ENCODE data around the gene KRTAP15-1.

Gene KRTAP15-1

DNA sequence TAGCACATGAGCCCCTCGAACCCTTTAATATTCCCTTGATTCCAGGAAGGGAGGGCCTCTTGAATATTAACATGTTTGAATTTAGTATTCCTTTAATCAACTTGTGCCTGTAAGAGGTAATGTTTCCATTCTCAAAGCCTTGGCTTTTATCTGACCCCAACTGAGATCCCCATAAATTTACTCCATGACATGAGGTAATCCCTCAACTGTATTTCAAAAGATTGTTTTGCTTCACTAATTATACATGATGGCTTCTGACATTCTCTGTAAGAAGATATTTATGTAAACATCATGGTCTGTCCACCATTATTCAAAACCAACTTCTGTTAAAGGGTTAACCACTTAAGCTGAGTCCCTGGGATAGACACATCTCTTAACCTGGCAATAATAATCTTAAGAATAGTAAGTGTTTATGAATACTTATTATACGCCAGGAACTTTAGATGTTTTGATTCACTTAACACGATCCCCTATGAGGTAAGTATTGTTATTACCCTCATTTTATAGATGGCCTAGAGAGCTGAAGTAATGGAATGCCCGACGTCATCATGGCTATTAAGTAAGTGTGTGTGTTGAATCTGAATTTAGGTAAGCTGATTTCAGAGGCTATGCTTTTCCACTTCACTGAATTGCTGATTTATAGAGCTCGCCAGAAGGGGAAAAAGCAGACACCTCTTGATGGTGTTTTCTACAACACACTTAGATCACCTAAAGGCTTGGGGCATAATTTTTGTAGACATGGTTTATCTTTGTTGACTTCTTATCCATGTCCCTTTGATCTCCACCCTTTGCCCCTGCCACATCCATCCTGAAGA is 29.0 kb downstream of the KRTAP15-1 start:
- no peaks in the 10 kb centered on the region for H3K36me3 ChIP-seq
- H3K4me3 ChIP-seq (ENCODE audit: low read depth in 1 of 2, low read length in 1 of 2): no peak overlapping the region
- H3K27ac ChIP-seq: no peak overlapping the region
- no peaks in the 10 kb centered on the region for H3K27me3 ChIP-seq
- no peaks in the 10 kb centered on the region for H3K4me1 ChIP-seq (ENCODE audit: control insufficient read depth in 1 of 2, insufficient read depth in 1 of 2, low read depth in 1 of 2, low read length in 1 of 2)
- TF ChIP-seq, protein P1, sequence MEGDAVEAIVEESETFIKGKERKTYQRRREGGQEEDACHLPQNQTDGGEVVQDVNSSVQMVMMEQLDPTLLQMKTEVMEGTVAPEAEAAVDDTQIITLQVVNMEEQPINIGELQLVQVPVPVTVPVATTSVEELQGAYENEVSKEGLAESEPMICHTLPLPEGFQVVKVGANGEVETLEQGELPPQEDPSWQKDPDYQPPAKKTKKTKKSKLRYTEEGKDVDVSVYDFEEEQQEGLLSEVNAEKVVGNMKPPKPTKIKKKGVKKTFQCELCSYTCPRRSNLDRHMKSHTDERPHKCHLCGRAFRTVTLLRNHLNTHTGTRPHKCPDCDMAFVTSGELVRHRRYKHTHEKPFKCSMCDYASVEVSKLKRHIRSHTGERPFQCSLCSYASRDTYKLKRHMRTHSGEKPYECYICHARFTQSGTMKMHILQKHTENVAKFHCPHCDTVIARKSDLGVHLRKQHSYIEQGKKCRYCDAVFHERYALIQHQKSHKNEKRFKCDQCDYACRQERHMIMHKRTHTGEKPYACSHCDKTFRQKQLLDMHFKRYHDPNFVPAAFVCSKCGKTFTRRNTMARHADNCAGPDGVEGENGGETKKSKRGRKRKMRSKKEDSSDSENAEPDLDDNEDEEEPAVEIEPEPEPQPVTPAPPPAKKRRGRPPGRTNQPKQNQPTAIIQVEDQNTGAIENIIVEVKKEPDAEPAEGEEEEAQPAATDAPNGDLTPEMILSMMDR (IDR thresholded peaks at IDR 0.05): no peak
- H3K9me3 ChIP-seq: no peaks in the 10 kb centered on the region

DNA sequence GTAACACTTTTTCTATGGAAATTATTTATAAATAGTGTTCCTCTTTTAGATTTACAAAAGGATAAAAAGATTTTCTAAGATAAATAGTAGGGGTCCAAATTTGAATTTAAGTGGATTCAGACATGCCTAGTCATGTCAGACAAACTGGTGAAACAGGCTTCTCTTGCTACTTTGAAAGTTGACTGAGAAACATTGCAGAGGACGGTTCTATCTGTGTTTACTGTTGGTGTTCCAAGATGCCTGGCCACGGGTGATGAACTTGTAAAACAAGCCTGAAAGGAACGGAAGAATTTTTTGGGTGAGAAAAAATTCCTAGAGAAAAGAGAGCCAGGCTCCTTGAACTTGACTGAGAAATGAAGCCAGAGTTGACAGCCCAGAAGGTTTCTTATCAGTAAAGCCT is 37.9 kb downstream of the KRTAP15-1 start:
- Histone ChIP-seq H3K27me3 (no peaks in the 10 kb centered on the region), H3K36me3 (no peaks in the 10 kb centered on the region), H3K27ac (no peak overlapping the region), H3K4me1 (ENCODE audit: control insufficient read depth in 1 of 2, insufficient read depth in 1 of 2, low read depth in 1 of 2, low read length in 1 of 2) (no peaks in the 10 kb centered on the region), H3K9me3 (no peaks in the 10 kb centered on the region), H3K4me3 (ENCODE audit: low read depth in 1 of 2, low read length in 1 of 2) (no peak overlapping the region)
- TF ChIP-seq, protein P1 (IDR thresholded peaks at IDR 0.05): no peak

DNA sequence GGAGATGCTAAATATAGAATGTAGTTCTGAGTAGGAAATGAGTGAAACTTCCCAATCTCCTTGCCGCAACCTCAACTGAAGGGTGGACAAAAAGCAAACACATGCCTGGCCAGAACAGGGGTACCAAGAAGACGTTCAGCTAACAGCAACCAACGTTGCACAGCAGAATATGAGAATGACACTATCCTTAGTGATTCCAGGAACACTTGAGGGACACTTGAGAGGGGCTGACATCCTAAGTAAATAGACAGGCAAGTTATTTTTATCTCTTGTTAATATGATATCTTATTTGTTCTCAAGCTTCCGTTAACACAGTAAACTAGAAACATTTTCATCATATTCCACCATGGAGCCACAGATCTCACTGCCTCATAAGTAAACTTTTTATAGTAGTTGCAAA is 39.2 kb downstream of the KRTAP15-1 start:
- Histone ChIP-seq H3K9me3 (no peaks in the 10 kb centered on the region), H3K4me3 (ENCODE audit: low read depth in 1 of 2, low read length in 1 of 2) (no peak overlapping the region), H3K27ac (no peak overlapping the region), H3K27me3 (no peaks in the 10 kb centered on the region), H3K36me3 (no peaks in the 10 kb centered on the region), H3K4me1 (ENCODE audit: control insufficient read depth in 1 of 2, insufficient read depth in 1 of 2, low read depth in 1 of 2, low read length in 1 of 2) (no peaks in the 10 kb centered on the region)
- TF ChIP-seq, protein P1 (IDR thresholded peaks at IDR 0.05): no peak

DNA sequence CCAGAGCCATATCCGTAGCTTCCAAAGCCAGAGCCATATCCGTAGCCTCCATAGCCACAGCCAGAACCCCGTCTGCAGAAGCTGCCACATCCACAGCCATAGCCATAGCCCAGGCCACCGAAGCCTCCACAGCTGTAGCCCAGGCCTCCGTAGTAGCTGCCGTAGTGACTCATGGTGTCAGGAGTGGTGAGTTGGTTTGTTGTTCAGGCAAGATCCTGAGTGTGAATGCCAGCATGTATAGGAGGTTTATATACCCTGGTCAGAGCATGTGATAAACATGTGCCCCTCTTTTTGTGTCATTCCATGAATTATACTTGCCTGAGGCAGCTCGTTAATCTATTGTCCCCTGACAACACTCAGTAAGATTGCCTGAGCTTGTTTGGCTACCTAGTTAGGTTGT is 40.1 kb downstream of the KRTAP15-1 start, which contains the start of gene KRTAP19-1:
KRTAP19-1 (minus strand) TSS at position 223 of the 400 bp plus-strand sequence; CDS start at position 173, 50 bp downstream.
- no peaks in the 10 kb centered on the region for H3K27me3 ChIP-seq
- no peaks in the 10 kb centered on the region for H3K36me3 ChIP-seq
- no peaks in the 10 kb centered on the region for H3K4me1 ChIP-seq (ENCODE audit: control insufficient read depth in 1 of 2, insufficient read depth in 1 of 2, low read depth in 1 of 2, low read length in 1 of 2)
- no peaks in the 10 kb centered on the region for H3K9me3 ChIP-seq
- no peak within 1 kb of the TSS for H3K4me3 ChIP-seq (ENCODE audit: low read depth in 1 of 2, low read length in 1 of 2)
- TF ChIP-seq, protein P1 (IDR thresholded peaks at IDR 0.05): no peak
- no peak within 1 kb of the TSS for H3K27ac ChIP-seq

DNA sequence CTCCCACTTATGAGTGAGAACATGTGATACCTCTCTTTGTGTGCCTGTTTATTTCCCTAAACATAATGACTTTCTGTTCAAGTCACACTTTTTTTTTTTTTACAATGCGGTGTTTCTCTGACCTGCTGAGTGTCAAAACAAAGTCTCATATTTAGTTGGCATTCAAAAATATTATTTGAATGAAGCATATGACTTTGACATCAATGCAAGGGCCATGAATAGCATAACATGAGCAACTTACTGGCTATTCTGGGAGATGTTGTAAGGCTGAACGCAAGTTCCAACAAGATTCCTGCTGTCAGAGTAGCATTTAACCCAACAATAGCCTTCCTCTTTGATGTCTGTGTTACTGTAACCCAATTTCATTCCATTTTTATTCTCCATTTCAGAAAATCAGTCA is 42.1 kb downstream of the KRTAP15-1 start:
- Histone ChIP-seq H3K4me1 (ENCODE audit: control insufficient read depth in 1 of 2, insufficient read depth in 1 of 2, low read depth in 1 of 2, low read length in 1 of 2) (no peaks in the 10 kb centered on the region), H3K27ac (no peak overlapping the region), H3K9me3 (no peaks in the 10 kb centered on the region), H3K4me3 (ENCODE audit: low read depth in 1 of 2, low read length in 1 of 2) (no peak overlapping the region), H3K27me3 (no peaks in the 10 kb centered on the region), H3K36me3 (no peaks in the 10 kb centered on the region)
- TF ChIP-seq, protein P1 (IDR thresholded peaks at IDR 0.05): no peak

Measured in neutrophil (primary cell).